HCT116 (cell line): ENCODE data around the gene PIGL. TPM values are rescaled to one million over a fixed set of nuclear protein-coding genes. Genes with fewer than 3 reads are reported as not detected.

Experiments
- ATAC-seq: fragments of 200-7000 bp; cut with Tn5 transposase; 2 replicates; pipeline ENCODE4 v1.9.1; 2020; ENCODE audit warnings: mild to moderate bottlenecking, moderate library complexity
- BruUV-seq: library from RNA; stranded (reverse); fragments of 400-500 nt; replicated peaks from 2 replicates; lab custom pipeline; 2021; lab: Mats Ljungman, UMichigan
- CTCF ChIA-PET: fragments of 300-600 bp; sonication (Branson Sonifier 250); formaldehyde crosslinking; loops from one replicate; lab custom pipeline; 2021; ENCODE audit warnings: antibody characterized with exemption; lab: Charles Lee
- POLR2A ChIA-PET: fragments of 300-600, 350-600 bp; sonication (Branson Sonifier 250); formaldehyde crosslinking; loops from one replicate; lab custom pipeline; 2021; ENCODE audit warnings: antibody characterized with exemption; lab: Charles Lee
- RAD21 ChIA-PET, 2 experiments: fragments of 300-600 bp; sonication (Branson Sonifier 250); formaldehyde crosslinking; loops; one replicate each; lab custom pipeline; 2023; ENCODE audit warnings: low total read pairs in 2 of 2; ENCODE audit not compliant: uncharacterized antibody in 2 of 2, unreplicated experiment in 2 of 2, low non-redundant PET in 1 of 2; lab: Charles Lee
- DNase-seq: peaks from one replicate; pipeline ENCODE4 v3.0.0-alpha.2; 2010; ENCODE audit warnings: low read depth, low spot score
- H2AFZ ChIP-seq: fragments of 200-600 bp; shearing (Covaris generic), sonication (generic); 2 replicates; pipeline ENCODE4 v1.6.1; 2017; ENCODE audit warnings: low read depth, mixed run types, mixed read lengths, antibody characterized with exemption, low read length; ENCODE audit not compliant: poor library complexity, severe bottlenecking
- H3K27ac ChIP-seq: 2 replicates; pipeline ENCODE4 v1.5.1; 2012; ENCODE audit warnings: low read depth, low read length
- H3K27me3 ChIP-seq: fragments of 200-600 bp; sonication (generic); 2 replicates; pipeline ENCODE4 v1.6.1; 2016; ENCODE audit warnings: mixed run types, low read length, mixed read lengths; ENCODE audit not compliant: insufficient read depth
- H3K36me3 ChIP-seq, 2 experiments: fragments of 200-500 bp in 1 of 2; fragments of 200-600 bp in 1 of 2; sonication (Bioruptor generic) in 1 of 2; sonication (generic) in 1 of 2; 2 replicates each; pipeline versions ENCODE4 v1.5.1 to v1.6.1; 2014 to 2016; ENCODE audit warnings: low read length in 2 of 2, inconsistent platforms in 1 of 2, mixed read lengths in 1 of 2, mixed run types in 1 of 2; ENCODE audit not compliant: insufficient read depth in 2 of 2, control insufficient read depth in 1 of 2
- H3K4me1 ChIP-seq, 2 experiments: fragments of 200-600 bp in 1 of 2; sonication (generic) in 1 of 2; 2 replicates each; pipeline versions ENCODE4 v1.5.1 to v1.6.1; 2012 to 2017; ENCODE audit warnings: low read length in 2 of 2, inconsistent platforms in 1 of 2, mild to moderate bottlenecking in 1 of 2, mixed read lengths in 1 of 2, mixed run types in 1 of 2, moderate library complexity in 1 of 2; ENCODE audit not compliant: insufficient read depth in 2 of 2, control insufficient read depth in 1 of 2
- H3K4me2 ChIP-seq: fragments of 200-600 bp; sonication (generic); 2 replicates; pipeline ENCODE4 v1.6.1; 2017; ENCODE audit warnings: mixed run types, low read length, mixed read lengths
- H3K4me3 ChIP-seq, 2 experiments: fragments of 200-600 bp in 1 of 2; sonication (generic) in 1 of 2; replicated peaks in 1 of 2; 2 replicates each; pipeline ENCODE4 v1.5.1; 2011 to 2016; ENCODE audit warnings: low read length in 2 of 2, control low read depth in 1 of 2, low read depth in 1 of 2, mild to moderate bottlenecking in 1 of 2, mixed read lengths in 1 of 2, mixed run types in 1 of 2
- H3K79me2 ChIP-seq: fragments of 200-600 bp; sonication (generic); 2 replicates; pipeline ENCODE4 v1.6.1; 2017; ENCODE audit warnings: mild to moderate bottlenecking, mixed run types, low read length, moderate library complexity, mixed read lengths; ENCODE audit not compliant: insufficient read depth
- H3K9ac ChIP-seq: fragments of 200-600 bp; sonication (generic); 2 replicates; pipeline ENCODE4 v1.6.1; 2016; ENCODE audit warnings: low read length, mixed read lengths
- H3K9me2 ChIP-seq: fragments of 200-600 bp; sonication (generic), shearing (Covaris generic); 2 replicates; pipeline ENCODE4 v1.6.1; 2017; ENCODE audit warnings: mixed run types, mild to moderate bottlenecking, moderate library complexity; ENCODE audit not compliant: insufficient read depth
- H3K9me3 ChIP-seq, 2 experiments: fragments of 200-500 bp in 1 of 2; fragments of 200-600 bp in 1 of 2; sonication (Bioruptor generic) in 1 of 2; sonication (generic) in 1 of 2; 2 replicates each; pipeline ENCODE4 v1.6.1; 2014 to 2017; ENCODE audit warnings: low read length in 2 of 2, mixed read lengths in 2 of 2, inconsistent platforms in 1 of 2, low read depth in 1 of 2, mild to moderate bottlenecking in 1 of 2, mixed run types in 1 of 2, moderate library complexity in 1 of 2; ENCODE audit not compliant: control insufficient read depth in 1 of 2, insufficient read depth in 1 of 2
- H4K20me1 ChIP-seq: fragments of 200-600 bp; sonication (generic), shearing (Covaris generic); 2 replicates; pipeline ENCODE4 v1.6.1; 2017; ENCODE audit warnings: mixed run types, mild to moderate bottlenecking, moderate library complexity; ENCODE audit not compliant: insufficient read depth
- CEBPB ChIP-seq: IDR thresholded peaks from 2 replicates; pipeline ENCODE4 v1.6.1; 2012; ENCODE audit warnings: low read depth
- EGR1 ChIP-seq: IDR thresholded peaks from 2 replicates; pipeline ENCODE4 v1.6.1; 2012; ENCODE audit warnings: low read depth
- EZH2 ChIP-seq: fragments of 200-600 bp; sonication (generic); IDR thresholded peaks from 2 replicates; pipeline ENCODE4 v1.6.1; 2017; ENCODE audit warnings: antibody characterized with exemption, mixed run types
- EZH2phosphoT487 ChIP-seq: fragments of 200-600 bp; IDR thresholded peaks from 2 replicates; pipeline ENCODE4 v1.6.1; 2018; ENCODE audit warnings: antibody characterized with exemption, borderline replicate concordance
- POLR2A ChIP-seq: IDR thresholded peaks from 2 replicates; pipeline ENCODE4 v1.7.0; 2011; ENCODE audit warnings: borderline replicate concordance; ENCODE audit not compliant: insufficient read depth, insufficient read length; ENCODE audit errors: extremely low read depth
- POLR2AphosphoS5 ChIP-seq: IDR thresholded peaks from 2 replicates; pipeline ENCODE4 v1.6.1; 2011; ENCODE audit warnings: mild to moderate bottlenecking, low read depth, low read length, moderate library complexity
- RAD21 ChIP-seq: IDR thresholded peaks from 2 replicates; pipeline ENCODE4 v1.6.1; 2012; ENCODE audit warnings: low read depth, mild to moderate bottlenecking
- SIN3A ChIP-seq: IDR thresholded peaks from 2 replicates; pipeline ENCODE4 v1.6.1; 2012; ENCODE audit warnings: low read depth
- SRF ChIP-seq: IDR thresholded peaks from 2 replicates; pipeline ENCODE4 v1.6.1; 2012; ENCODE audit warnings: low read depth
- TCF7L2 ChIP-seq: IDR thresholded peaks from 2 replicates; pipeline ENCODE4 v1.7.0; 2011; ENCODE audit warnings: borderline replicate concordance, inconsistent platforms; ENCODE audit not compliant: insufficient read depth, insufficient read length; ENCODE audit errors: extremely low read depth
- YY1 ChIP-seq: IDR thresholded peaks from 2 replicates; pipeline ENCODE4 v1.6.1; 2011; ENCODE audit warnings: low read length, low read depth, moderate library complexity, mild to moderate bottlenecking; ENCODE audit not compliant: insufficient replicate concordance; ENCODE audit errors: extremely low read depth
- ZFX ChIP-seq: fragments of 450-650 bp; IDR thresholded peaks from 2 replicates; pipeline ENCODE4 v1.6.1; 2017
- ZNF274 ChIP-seq: fragments of 200-500 bp; sonication (Bioruptor generic); IDR thresholded peaks from 2 replicates; pipeline ENCODE4 v1.6.1; 2014; ENCODE audit warnings: mild to moderate bottlenecking, low read depth, low read length, inconsistent platforms
- intact Hi-C: fragments of 100-400 bp; cut with micrococcal nuclease; formaldehyde crosslinking; loops from 2 replicates; pipeline ENCODE4 v1.10.0; 2022
- total RNA-seq: library from RNA; stranded (reverse); gene quantifications from one replicate; pipeline ENCODE4 v1.2.1, GENCODE V29; 2021; ENCODE audit not compliant: unreplicated experiment
- TF ChIP-seq, protein P1 (sequence below): IDR thresholded peaks from 2 replicates; pipeline ENCODE4 v1.6.1; 2011; ENCODE audit warnings: mild to moderate bottlenecking, low read length, moderate library complexity; ENCODE audit not compliant: insufficient replicate concordance; ENCODE audit errors: extremely low read depth
- TF ChIP-seq, protein P2 (sequence below), 3 experiments: fragments of 200-600 bp in 1 of 3; sonication (generic) in 1 of 3; IDR thresholded peaks in 2 of 3; conservative IDR thresholded peaks in 1 of 3; 2 replicates each; pipeline ENCODE4 v1.5.1; 2012 to 2017; ENCODE audit warnings: low read depth in 2 of 3, low read length in 2 of 3, antibody characterized with exemption in 1 of 3, borderline replicate concordance in 1 of 3, control low read depth in 1 of 3, mild to moderate bottlenecking in 1 of 3, mixed read lengths in 1 of 3, mixed run types in 1 of 3, moderate library complexity in 1 of 3; ENCODE audit not compliant: insufficient read depth in 1 of 3

The PIGL gene
- total RNA-seq, 1 experiment from 2014 or later: 36.8 TPM

DNA sequence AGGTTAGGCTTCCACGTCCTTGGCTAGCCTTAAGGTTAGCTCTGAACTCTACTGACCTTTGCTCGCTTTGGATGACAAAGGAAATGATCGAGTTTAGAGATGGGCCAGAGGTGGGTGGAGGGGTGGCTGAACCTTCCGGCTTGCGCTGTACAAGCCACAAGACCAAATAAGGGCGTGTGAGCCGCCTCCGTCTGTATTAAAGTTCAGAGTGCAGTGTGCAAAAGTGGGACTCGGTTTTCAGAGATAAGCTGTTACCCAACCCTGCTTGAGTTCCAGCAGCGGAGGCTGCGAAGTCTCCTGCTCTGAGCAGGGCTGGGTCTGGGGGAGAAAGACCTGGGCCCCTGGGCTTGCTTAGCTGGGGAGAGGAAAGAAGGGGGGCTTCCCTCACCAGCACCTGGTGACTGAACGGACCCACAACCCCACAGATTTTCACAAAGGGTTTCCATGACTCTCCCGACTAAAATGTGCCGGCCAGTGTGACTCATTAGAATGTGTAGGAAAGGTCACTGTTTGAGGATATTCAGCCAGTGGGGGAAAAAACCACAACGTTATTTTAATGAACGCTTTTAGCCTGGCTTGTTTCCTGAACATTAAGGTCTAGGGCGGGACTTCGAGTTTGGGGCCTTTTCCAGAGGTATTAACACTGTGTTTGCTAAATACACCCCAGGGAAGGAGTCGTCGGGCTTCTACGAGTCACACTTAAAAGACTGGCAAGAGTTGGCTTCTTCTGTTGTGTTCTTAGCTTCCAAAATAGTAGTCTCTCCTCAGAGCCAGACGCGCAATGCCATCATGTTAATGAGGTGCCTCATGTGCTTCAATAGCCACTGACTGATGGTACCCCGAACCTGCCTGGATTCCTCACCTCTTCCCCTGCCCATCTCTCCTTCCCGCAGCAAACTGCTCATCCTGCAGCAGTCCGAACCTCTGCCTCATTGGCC, 69.3 kb downstream of the PIGL start (continued):
- TF ChIP-seq SRF (peak; percentile 100), TCF7L2 (peak; percentile 85), ZNF274 (no peak), EZH2phosphoT487 (no peak), POLR2AphosphoS5 (peak; percentile 55), EGR1 (peak; percentile 82)
- TF ChIP-seq, all 23 proteins: peak for 15

DNA sequence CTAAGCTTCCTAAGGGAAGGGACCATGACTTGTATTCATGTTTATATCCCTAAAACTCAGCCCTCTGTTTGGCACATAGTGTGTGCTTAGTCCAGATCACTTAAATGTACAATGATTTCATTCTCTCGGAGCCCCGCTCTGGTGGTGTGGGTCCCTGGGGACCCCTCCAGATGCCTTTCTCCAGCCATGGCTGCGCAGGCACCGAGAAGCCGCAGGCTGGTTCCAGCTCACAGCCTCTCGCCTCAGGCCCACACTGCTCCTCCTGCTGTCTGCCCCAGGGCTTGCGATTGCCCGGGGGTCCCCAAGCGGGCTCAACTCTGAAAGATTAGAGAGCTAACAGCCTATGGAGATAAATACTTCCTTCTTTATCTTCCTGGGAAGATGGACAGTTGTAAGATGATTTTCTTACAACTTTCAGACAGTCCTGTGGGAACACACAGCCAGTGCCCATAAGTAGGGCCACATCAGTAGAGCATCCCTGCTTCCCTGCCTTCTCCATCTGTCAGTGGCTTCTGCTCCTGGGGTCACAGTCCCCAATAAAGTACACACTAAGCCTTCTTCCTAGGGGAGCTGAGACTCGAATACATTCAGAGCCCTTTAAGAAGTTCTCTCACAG, 70.0 kb downstream of the PIGL start:
- peak overlapping the region; percentile 97 for H3K27ac ChIP-seq
- ChIA-PET CTCF (interaction anchor here (1.5 to 2.2 kb wide), 5 partner anchors 8 to 70 kb away, joined by 3 to 19 read pairs (median 6); partner anchors contain the start of gene PIGL), RAD21 (interaction anchor here in 1 of 2 experiments (1.4 kb wide), 1 partner anchor 71 kb away, joined by 3 read pairs; the partner anchor contains the start of gene NCOR1), POLR2A (interaction anchor here (1.8 to 5.2 kb wide), 6 partner anchors 8 to 287 kb away, joined by 5 to 22 read pairs (median 14); partner anchors contain the start of genes NCOR1, PIGL, TTC19 and UBB)
- H3K79me2 ChIP-seq: no peaks in the 10 kb centered on the region
- ATAC-seq (no peak; the same call in 1 of the 2 replicates), DNase-seq (no peak)
- peak overlapping the region; percentile 73 for H3K9ac ChIP-seq
- TF ChIP-seq YY1 (no peak), POLR2A (no peak), CEBPB (no peak), EZH2 (no peak), ZNF274 (no peak), SIN3A (no peak), SRF (no peak), EGR1 (no peak), TCF7L2 (no peak), RAD21 (peak; percentile 19; the same call in 1 of the 2 replicates), ZFX (no peak)
- TF ChIP-seq, protein P1, sequence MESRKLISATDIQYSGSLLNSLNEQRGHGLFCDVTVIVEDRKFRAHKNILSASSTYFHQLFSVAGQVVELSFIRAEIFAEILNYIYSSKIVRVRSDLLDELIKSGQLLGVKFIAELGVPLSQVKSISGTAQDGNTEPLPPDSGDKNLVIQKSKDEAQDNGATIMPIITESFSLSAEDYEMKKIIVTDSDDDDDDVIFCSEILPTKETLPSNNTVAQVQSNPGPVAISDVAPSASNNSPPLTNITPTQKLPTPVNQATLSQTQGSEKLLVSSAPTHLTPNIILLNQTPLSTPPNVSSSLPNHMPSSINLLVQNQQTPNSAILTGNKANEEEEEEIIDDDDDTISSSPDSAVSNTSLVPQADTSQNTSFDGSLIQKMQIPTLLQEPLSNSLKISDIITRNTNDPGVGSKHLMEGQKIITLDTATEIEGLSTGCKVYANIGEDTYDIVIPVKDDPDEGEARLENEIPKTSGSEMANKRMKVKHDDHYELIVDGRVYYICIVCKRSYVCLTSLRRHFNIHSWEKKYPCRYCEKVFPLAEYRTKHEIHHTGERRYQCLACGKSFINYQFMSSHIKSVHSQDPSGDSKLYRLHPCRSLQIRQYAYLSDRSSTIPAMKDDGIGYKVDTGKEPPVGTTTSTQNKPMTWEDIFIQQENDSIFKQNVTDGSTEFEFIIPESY: no peak
- TF ChIP-seq, protein P2, sequence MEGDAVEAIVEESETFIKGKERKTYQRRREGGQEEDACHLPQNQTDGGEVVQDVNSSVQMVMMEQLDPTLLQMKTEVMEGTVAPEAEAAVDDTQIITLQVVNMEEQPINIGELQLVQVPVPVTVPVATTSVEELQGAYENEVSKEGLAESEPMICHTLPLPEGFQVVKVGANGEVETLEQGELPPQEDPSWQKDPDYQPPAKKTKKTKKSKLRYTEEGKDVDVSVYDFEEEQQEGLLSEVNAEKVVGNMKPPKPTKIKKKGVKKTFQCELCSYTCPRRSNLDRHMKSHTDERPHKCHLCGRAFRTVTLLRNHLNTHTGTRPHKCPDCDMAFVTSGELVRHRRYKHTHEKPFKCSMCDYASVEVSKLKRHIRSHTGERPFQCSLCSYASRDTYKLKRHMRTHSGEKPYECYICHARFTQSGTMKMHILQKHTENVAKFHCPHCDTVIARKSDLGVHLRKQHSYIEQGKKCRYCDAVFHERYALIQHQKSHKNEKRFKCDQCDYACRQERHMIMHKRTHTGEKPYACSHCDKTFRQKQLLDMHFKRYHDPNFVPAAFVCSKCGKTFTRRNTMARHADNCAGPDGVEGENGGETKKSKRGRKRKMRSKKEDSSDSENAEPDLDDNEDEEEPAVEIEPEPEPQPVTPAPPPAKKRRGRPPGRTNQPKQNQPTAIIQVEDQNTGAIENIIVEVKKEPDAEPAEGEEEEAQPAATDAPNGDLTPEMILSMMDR (IDR thresholded peaks at IDR 0.05 in 2 of 3, conservative IDR thresholded peaks at IDR 0.05 in 1 of 3; ENCODE audit: borderline replicate concordance in 1 of 3, insufficient read depth in 1 of 3, low read depth in 2 of 3, low read length in 2 of 3): peak in 2 of 3 experiments; percentile 38 to 45; a peak in 4 of 6 replicates
- intact Hi-C loops: loop anchor here (2.0 to 5.0 kb wide), 3 partner anchors 65 to 150 kb away; partner anchors contain the start of genes CENPV and PIGL
- BruUV-seq: no TSS peak
- peak overlapping the region; percentile 92 for H3K4me2 ChIP-seq
- H3K27me3 ChIP-seq: no peaks in the 10 kb centered on the region
- H3K36me3 ChIP-seq: no peaks in the 10 kb centered on the region
- peak overlapping the region; percentile 24 to 57; a peak in 3 of 4 replicates for H3K4me3 ChIP-seq
- peaks cover 66 to 68% of the 10 kb centered on the region in 2 experiments for H3K4me1 ChIP-seq
- no peaks in the 10 kb centered on the region for H3K9me2 ChIP-seq
- H2AFZ ChIP-seq: no peak overlapping the region
- H3K9me3 ChIP-seq: no peaks in the 10 kb centered on the region
- no peaks in the 10 kb centered on the region for H4K20me1 ChIP-seq
